GM23338 (cell line): ENCODE data around the gene TDRD1. TPM values are rescaled to one million over a fixed set of nuclear protein-coding genes. Genes with fewer than 3 reads are reported as not detected.

Source experiments
- ATAC-seq: fragments of 200-7000 bp; cut with Tn5 transposase; 3 replicates; pipeline ENCODE4 v1.9.1; 2020
- DNase-seq: peaks from one replicate; pipeline ENCODE4 v3.0.0-alpha.2; 2015; ENCODE audit warnings: low spot score
- H2AFZ ChIP-seq: fragments of 200-600 bp; sonication (generic); 2 replicates; pipeline ENCODE4 v1.8.0; 2016; ENCODE audit warnings: antibody characterized with exemption, mild to moderate bottlenecking, moderate library complexity
- H3F3A ChIP-seq: fragments of 200-600 bp; sonication (generic); replicated peaks from 2 replicates; pipeline ENCODE4 v1.8.0; 2017; ENCODE audit warnings: antibody characterized with exemption, mixed run types, low read depth
- H3K27ac ChIP-seq: fragments of 200-600 bp; sonication (generic); 2 replicates; pipeline ENCODE4 v1.6.1; 2016; ENCODE audit warnings: low read depth
- H3K27me3 ChIP-seq: fragments of 200-600 bp; sonication (generic); 2 replicates; pipeline ENCODE4 v1.8.0; 2016; ENCODE audit warnings: mild to moderate bottlenecking, mixed run types, moderate library complexity; ENCODE audit not compliant: insufficient read depth
- H3K36me3 ChIP-seq: fragments of 200-600 bp; sonication (generic); 2 replicates; pipeline ENCODE4 v1.8.0; 2016; ENCODE audit warnings: mild to moderate bottlenecking; ENCODE audit not compliant: insufficient read depth
- H3K4me1 ChIP-seq: fragments of 200-600 bp; sonication (generic); 2 replicates; pipeline ENCODE4 v1.8.0; 2016; ENCODE audit warnings: mild to moderate bottlenecking, moderate library complexity; ENCODE audit not compliant: insufficient read depth
- H3K4me2 ChIP-seq: fragments of 200-600 bp; sonication (generic); 2 replicates; pipeline ENCODE4 v1.7.1; 2017; ENCODE audit warnings: mixed run types
- H3K4me3 ChIP-seq: fragments of 200-600 bp; sonication (generic); 2 replicates; pipeline ENCODE4 v1.6.1; 2016; ENCODE audit warnings: mixed run types
- H3K79me2 ChIP-seq: fragments of 200-600 bp; sonication (generic); replicated peaks from 2 replicates; pipeline ENCODE4 v1.8.0; 2017; ENCODE audit warnings: mild to moderate bottlenecking; ENCODE audit not compliant: insufficient read depth
- H3K9me2 ChIP-seq: fragments of 200-600 bp; sonication (generic); 2 replicates; pipeline ENCODE4 v1.8.0; 2017; ENCODE audit not compliant: insufficient read depth
- H4K20me1 ChIP-seq: fragments of 200-600 bp; sonication (generic); replicated peaks from 2 replicates; pipeline ENCODE4 v1.8.0; 2017; ENCODE audit warnings: mild to moderate bottlenecking; ENCODE audit not compliant: insufficient read depth
- H3K27ac Mint-ChIP-seq: 2 replicates; pipeline ENCODE4 v1.8.0; 2020; ENCODE audit warnings: inconsistent platforms, mild to moderate bottlenecking, moderate library complexity, mixed read lengths
- H3K27me3 Mint-ChIP-seq: 3 replicates; pipeline ENCODE4 v1.8.0; 2022; ENCODE audit warnings: low read depth, mild to moderate bottlenecking, moderate library complexity, mixed read lengths, inconsistent platforms; ENCODE audit not compliant: insufficient read depth, poor library complexity
- H3K36me3 Mint-ChIP-seq: 3 replicates; pipeline ENCODE4 v1.8.0; 2021; ENCODE audit warnings: low read depth, mild to moderate bottlenecking, inconsistent platforms, moderate library complexity, mixed read lengths
- H3K4me1 Mint-ChIP-seq: 3 replicates; pipeline ENCODE4 v1.8.0; 2020; ENCODE audit warnings: mild to moderate bottlenecking, inconsistent platforms, mixed read lengths
- H3K4me3 Mint-ChIP-seq: 3 replicates; pipeline ENCODE4 v1.8.0; 2021; ENCODE audit warnings: moderate library complexity, mild to moderate bottlenecking, inconsistent platforms, mixed read lengths
- H3K9me3 Mint-ChIP-seq: 3 replicates; pipeline ENCODE4 v1.8.0; 2020; ENCODE audit warnings: moderate library complexity, mild to moderate bottlenecking, inconsistent platforms, mixed read lengths
- EZH2 ChIP-seq: fragments of 200-600 bp; sonication (generic); IDR thresholded peaks from one replicate; pipeline ENCODE4 v1.8.0; 2017; ENCODE audit warnings: antibody characterized with exemption, mild to moderate bottlenecking, low read depth; ENCODE audit not compliant: unreplicated experiment
- polyA plus RNA-seq: library from polyadenylated mRNA; unstranded; fragments of >200 nt; fragmentation: Nextera tagmentation; extraction: Ambion mirVana; gene quantifications from 2 replicates; pipeline ENCODE4 v1.2.1, GENCODE V29; 2016
- total RNA-seq: library from RNA; depleted of rRNA; stranded (reverse); fragments of >200 nt; shearing (Covaris generic); gene quantifications from 2 replicates; pipeline ENCODE4 v1.2.3, GENCODE V29; 2014
- TF ChIP-seq, protein P1 (sequence below): fragments of 250-450 bp; sonication (Bioruptor Pico); IDR thresholded peaks from 2 replicates; pipeline ENCODE4 v1.5.0; 2020; ENCODE audit warnings: mild to moderate bottlenecking, moderate library complexity
- TF ChIP-seq, protein P2 (sequence below), 2 experiments: fragments of 200-600 bp in 1 of 2; sonication (generic) in 1 of 2; conservative IDR thresholded peaks; 2 replicates each; pipeline versions ENCODE4 v1.5.1 to v1.6.1; 2016 to 2017; ENCODE audit warnings: antibody characterized with exemption in 2 of 2, low read depth in 2 of 2, mild to moderate bottlenecking in 2 of 2, moderate library complexity in 1 of 2

Gene TDRD1
- total and polyA plus RNA-seq, 2 experiments from 2014 or later, result 0.52 to 1.5 TPM

DNA sequence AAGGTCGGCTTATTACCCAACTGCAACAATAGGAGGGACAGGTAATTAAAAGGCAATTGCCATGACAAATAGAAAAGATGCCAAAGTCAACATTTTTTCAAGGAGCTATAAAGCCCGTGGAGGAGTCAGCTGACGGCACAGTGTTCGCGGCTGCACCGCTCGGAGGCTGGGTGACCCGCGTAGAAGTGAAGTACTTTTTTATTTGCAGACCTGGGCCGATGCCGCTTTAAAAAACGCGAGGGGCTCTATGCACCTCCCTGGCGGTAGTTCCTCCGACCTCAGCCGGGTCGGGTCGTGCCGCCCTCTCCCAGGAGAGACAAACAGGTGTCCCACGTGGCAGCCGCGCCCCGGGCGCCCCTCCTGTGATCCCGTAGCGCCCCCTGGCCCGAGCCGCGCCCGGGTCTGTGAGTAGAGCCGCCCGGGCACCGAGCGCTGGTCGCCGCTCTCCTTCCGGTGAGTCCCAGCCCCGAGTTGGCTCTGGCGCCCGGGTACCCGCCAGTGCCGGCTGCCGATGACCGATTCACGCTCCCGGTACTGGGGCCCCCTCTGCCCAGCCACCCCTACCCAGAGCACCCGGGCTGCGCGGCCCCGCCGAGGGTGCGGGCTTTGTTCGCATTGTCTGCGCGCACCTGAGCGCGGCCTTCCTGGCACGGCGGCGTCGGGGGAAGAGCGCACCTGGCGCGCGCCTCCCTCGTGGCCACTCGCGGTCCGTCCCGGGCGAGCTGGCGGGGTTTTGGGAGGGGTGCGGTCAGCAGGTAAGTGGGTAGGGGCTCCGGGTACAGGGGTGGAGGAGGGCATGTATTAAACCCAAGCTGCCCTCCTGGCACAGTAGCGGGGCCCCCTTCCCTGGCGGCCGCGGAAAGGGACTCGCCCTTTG lies 60.2 kb downstream of the TDRD1 start, which contains the start of gene VWA2:
TSS of gene VWA2 (plus strand) at position 138 of the 877 bp plus-strand sequence. CDS start 9,460 bp downstream, outside the sequence.
- no peaks in the 10 kb centered on the region for H3K9me3 Mint-ChIP-seq
- ATAC-seq (peak; percentile 87), DNase-seq (peak; percentile 77)
- H3K27ac Mint-ChIP-seq, result no peak within 1 kb of the TSS
- Histone ChIP-seq H3K4me2 (peak within 1 kb of the TSS; percentile 87), H3F3A (no peaks in the 10 kb centered on the region), H3K27me3 (peaks cover 35% of the 10 kb centered on the region), H3K4me1 (peaks cover 9% of the 10 kb centered on the region), H3K9me2 (no peaks in the 10 kb centered on the region), H3K36me3 (no peaks in the 10 kb centered on the region), H3K79me2 (no peaks in the 10 kb centered on the region), H2AFZ (peak within 1 kb of the TSS; percentile 92), H3K4me3 (peak within 1 kb of the TSS; percentile 65), H3K27ac (no peak within 1 kb of the TSS), H4K20me1 (no peaks in the 10 kb centered on the region)
- H3K27me3 Mint-ChIP-seq, result peaks cover 24% of the 10 kb centered on the region
- H3K4me3 Mint-ChIP-seq, result peak within 1 kb of the TSS; percentile 75
- H3K4me1 Mint-ChIP-seq, result peaks cover 15% of the 10 kb centered on the region
- H3K36me3 Mint-ChIP-seq, result no peaks in the 10 kb centered on the region
- peak; percentile 10 for TF ChIP-seq EZH2
- TF ChIP-seq, protein P1, sequence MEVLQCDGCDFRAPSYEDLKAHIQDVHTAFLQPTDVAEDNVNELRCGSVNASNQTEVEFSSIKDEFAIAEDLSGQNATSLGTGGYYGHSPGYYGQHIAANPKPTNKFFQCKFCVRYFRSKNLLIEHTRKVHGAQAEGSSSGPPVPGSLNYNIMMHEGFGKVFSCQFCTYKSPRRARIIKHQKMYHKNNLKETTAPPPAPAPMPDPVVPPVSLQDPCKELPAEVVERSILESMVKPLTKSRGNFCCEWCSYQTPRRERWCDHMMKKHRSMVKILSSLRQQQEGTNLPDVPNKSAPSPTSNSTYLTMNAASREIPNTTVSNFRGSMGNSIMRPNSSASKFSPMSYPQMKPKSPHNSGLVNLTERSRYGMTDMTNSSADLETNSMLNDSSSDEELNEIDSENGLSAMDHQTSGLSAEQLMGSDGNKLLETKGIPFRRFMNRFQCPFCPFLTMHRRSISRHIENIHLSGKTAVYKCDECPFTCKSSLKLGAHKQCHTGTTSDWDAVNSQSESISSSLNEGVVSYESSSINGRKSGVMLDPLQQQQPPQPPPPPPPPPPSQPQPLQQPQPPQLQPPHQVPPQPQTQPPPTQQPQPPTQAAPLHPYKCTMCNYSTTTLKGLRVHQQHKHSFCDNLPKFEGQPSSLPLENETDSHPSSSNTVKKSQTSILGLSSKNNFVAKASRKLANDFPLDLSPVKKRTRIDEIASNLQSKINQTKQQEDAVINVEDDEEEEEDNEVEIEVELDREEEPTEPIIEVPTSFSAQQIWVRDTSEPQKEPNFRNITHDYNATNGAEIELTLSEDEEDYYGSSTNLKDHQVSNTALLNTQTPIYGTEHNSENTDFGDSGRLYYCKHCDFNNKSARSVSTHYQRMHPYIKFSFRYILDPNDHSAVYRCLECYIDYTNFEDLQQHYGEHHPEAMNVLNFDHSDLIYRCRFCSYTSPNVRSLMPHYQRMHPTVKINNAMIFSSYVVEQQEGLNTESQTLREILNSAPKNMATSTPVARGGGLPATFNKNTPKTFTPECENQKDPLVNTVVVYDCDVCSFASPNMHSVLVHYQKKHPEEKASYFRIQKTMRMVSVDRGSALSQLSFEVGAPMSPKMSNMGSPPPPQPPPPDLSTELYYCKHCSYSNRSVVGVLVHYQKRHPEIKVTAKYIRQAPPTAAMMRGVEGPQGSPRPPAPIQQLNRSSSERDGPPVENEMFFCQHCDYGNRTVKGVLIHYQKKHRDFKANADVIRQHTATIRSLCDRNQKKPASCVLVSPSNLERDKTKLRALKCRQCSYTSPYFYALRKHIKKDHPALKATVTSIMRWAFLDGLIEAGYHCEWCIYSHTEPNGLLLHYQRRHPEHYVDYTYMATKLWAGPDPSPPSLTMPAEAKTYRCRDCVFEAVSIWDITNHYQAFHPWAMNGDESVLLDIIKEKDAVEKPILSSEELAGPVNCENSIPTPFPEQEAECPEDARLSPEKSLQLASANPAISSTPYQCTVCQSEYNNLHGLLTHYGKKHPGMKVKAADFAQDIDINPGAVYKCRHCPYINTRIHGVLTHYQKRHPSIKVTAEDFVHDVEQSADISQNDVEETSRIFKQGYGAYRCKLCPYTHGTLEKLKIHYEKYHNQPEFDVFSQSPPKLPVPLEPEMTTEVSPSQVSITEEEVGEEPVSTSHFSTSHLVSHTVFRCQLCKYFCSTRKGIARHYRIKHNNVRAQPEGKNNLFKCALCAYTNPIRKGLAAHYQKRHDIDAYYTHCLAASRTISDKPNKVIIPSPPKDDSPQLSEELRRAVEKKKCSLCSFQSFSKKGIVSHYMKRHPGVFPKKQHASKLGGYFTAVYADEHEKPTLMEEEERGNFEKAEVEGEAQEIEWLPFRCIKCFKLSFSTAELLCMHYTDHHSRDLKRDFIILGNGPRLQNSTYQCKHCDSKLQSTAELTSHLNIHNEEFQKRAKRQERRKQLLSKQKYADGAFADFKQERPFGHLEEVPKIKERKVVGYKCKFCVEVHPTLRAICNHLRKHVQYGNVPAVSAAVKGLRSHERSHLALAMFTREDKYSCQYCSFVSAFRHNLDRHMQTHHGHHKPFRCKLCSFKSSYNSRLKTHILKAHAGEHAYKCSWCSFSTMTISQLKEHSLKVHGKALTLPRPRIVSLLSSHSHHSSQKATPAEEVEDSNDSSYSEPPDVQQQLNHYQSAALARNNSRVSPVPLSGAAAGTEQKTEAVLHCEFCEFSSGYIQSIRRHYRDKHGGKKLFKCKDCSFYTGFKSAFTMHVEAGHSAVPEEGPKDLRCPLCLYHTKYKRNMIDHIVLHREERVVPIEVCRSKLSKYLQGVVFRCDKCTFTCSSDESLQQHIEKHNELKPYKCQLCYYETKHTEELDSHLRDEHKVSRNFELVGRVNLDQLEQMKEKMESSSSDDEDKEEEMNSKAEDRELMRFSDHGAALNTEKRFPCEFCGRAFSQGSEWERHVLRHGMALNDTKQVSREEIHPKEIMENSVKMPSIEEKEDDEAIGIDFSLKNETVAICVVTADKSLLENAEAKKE, result no peak
- TF ChIP-seq, protein P2, sequence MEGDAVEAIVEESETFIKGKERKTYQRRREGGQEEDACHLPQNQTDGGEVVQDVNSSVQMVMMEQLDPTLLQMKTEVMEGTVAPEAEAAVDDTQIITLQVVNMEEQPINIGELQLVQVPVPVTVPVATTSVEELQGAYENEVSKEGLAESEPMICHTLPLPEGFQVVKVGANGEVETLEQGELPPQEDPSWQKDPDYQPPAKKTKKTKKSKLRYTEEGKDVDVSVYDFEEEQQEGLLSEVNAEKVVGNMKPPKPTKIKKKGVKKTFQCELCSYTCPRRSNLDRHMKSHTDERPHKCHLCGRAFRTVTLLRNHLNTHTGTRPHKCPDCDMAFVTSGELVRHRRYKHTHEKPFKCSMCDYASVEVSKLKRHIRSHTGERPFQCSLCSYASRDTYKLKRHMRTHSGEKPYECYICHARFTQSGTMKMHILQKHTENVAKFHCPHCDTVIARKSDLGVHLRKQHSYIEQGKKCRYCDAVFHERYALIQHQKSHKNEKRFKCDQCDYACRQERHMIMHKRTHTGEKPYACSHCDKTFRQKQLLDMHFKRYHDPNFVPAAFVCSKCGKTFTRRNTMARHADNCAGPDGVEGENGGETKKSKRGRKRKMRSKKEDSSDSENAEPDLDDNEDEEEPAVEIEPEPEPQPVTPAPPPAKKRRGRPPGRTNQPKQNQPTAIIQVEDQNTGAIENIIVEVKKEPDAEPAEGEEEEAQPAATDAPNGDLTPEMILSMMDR (conservative IDR thresholded peaks at IDR 0.05; ENCODE audit: low read depth in 2 of 2), result peak; percentile 23 to 71; a peak in 3 of 4 replicates
